B cell (primary cell): ENCODE data around the gene HIGD2B.
"Not testable (repeated sequence)": the region's sequence is repeated elsewhere in the genome, so short reads cannot be mapped to it uniquely, and the experiment has no call there.

ENCODE experiments used
- CTCF ChIP-seq: fragments of 200-600 bp; IDR thresholded peaks from one replicate; pipeline ENCODE4 v1.8.0; 2022; ENCODE audit warnings: antibody characterized with exemption, mild to moderate bottlenecking
- EZH2 ChIP-seq: IDR thresholded peaks from 2 replicates; pipeline ENCODE4 v1.6.1; 2012; ENCODE audit warnings: borderline replicate concordance, low read depth, mild to moderate bottlenecking, moderate library complexity, low read length; ENCODE audit not compliant: insufficient read depth, poor library complexity, severe bottlenecking

- not testable (repeated sequence) for TF ChIP-seq CTCF, EZH2
These were observed 56.9 kb downstream of the HIGD2B start for GRCh38 chr15:72629068-72629570.
